HG03159 (cell line): Measurements from ENCODE around the gene ANKS1B.
A peak's percentile ranks its signal among the peaks of the same experiment; 100 is the strongest.
"Not testable (repeated sequence)": the region's sequence is repeated elsewhere in the genome, so short reads cannot be mapped to it uniquely, and the experiment has no call there.

Experiments used
- ATAC-seq: cut with Tn5 transposase; IDR thresholded peaks from one replicate; pipeline ENCODE4 v1.9.1; 2021; ENCODE audit warnings: mild to moderate bottlenecking, moderate library complexity; ENCODE audit not compliant: unreplicated experiment

ANKS1B gene

DNA sequence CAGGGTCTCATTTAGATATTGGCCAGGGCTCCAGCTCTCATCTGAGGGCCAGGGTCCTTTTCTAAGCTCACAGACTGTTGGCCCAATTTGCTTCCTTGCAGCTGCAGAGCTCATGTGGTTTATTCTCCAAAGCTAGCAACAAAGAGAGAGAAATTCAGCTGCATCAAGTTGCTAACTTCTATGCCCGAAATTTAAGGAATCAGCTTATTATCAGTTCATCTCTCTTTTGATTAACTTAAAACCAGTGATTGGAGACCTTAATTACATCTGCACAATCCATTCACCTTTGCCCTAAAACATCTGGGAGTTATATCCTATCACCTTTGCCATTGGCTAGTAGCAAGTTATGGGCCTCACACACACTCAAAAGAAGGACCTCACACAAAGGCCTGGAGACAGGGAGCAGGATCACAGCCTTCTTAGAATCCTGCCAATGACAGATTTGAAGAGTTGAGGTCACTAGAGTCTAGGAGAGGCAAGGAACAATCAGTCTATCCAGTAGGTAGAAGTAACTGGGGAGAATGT lies 596.0 kb downstream of the ANKS1B start:
- ATAC-seq, result no peak

DNA sequence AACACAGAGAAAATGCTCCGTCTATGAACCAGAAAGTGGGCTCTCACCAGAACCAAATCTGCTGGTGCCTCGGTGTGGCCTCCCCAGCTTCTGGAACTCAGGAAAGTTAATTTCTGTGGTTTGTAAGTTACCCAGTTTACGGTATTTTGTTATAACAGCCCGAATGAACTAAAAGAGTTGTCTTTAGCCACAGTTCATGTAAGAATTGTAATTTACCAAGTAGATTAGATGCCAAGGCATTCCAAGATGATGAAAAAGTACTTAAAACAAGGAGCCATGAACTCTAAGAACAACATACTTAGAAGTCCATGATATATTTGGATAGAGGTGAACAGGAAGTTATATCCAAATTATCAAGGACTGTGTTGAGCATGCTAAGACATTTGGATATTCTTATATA lies 597.1 kb downstream of the ANKS1B start:
- ATAC-seq, result no peak

DNA sequence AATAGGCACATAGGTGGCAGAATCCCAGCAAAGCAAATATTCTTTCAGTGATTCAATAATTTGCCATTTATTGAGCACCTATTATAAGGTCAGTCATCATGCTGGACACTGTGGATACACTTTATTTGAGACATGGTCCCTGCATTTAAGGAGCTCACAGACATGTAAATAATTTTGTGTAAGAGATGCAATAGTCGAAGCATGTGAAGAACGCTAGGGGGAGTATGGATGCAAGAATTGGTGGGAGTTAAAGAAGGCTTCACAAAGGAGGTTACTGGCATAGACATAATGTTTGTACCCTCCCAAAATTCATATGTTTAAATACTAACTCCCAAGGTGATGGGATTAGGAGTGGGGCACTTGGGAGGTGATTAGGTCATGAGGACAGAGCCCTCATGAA lies 597.8 kb downstream of the ANKS1B start:
- no peak for ATAC-seq

DNA sequence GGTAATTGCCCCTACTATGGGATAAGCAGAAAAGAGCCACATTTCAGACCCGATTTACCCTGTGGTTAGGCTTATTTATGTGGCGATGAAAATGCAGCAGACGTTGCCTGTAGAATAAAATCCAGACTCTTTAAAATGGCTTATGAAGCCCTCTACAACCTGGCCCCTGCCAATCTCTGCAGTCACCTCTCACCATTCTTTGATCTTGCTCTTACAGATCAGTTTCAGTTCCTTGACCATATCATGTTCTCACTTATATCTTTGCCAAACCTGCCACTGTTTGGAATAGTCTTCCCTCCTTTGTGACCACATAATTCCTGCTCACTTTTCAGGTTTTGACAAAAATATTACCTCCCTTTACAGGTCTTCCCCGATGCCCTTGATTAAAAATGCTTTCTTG lies 601.5 kb downstream of the ANKS1B start:
- peak; percentile 39 for ATAC-seq

DNA sequence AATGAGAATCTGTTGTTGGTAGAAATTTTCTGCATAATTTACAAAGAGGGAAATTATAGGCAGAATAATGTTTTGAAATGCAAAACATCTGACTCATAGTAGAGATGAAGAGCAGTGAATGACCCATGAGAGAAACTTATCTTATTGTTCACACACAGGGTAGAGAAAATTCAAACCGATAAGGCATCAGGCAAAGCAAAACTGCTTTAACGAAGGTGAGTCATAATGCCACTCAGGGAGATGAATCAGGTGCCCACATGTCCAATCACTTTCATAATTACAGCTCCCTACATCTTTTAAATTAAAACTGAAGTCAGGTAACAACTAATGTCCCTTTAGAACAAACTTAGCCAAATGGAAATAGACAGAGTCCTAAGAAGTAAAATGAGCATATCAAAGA lies 602.7 kb downstream of the ANKS1B start:
- ATAC-seq, result peak; percentile 94

DNA sequence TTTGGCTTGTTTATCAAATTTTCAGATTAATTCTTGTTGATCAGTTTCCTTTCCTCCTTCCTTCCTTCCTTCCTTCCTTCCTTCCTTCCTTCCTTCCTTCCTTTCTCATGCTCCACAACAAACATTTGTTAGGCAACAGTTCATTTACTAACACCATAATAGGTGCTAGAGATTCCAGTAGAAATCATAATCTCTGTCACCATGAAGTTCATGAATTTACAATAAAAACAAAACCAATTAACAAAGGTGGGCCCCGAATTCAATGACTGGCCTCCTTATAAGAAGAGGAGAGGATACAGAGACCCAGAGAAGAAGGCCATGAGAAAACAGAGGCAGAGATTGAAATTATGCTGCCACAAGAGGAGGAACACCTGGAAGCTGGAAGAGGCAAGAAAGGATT lies 604.0 kb downstream of the ANKS1B start:
- no peak for ATAC-seq

DNA sequence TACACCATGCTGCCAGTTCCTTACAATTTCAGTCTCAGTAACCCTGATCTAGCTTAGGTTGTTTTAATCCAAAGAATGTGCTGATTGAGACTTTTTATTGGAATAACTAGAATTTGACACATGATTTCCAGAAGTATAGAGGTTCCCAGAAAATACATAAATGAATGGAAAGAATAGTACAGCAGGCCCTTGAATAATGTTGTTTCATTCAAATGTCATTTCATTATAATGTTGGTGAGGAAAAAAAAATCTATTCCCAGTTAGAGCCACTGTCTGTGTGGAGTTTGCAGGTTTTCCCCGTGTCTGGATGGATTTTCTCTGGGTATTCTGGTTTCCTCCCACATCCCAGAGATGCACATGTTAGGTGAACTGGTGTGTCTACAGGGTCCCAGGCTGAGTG lies 610.7 kb downstream of the ANKS1B start:
- no peak for ATAC-seq

DNA sequence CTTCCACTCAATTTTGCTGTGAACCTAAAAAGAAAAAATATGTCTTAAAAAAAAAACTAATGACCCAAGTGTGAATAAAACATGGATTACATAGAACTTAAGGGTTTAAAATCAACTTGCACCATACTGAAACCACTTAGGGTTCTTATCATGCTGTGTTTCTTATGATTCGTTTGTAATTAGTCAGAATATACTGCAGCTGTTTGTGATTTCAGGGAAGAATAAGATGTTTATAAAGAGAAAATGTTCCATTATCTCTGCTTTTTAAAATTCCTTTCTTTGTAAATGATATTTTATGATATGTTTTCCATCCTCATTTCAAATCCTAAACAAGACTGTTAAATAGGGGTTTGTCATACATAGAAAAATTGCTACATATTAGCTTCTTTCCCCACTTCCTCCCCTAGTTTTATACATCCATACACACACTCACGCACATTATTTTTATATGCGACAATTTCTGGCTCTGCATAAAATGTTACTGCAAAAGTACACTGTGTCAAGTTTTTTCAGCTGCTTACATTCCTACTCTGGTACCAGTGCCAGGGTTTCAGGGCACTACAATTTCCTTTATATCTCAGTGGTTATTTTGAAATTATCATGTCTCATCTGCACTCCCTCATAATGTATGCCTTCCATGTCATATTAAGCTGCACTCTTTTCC lies 612.3 kb downstream of the ANKS1B start:
- ATAC-seq, result no peak

DNA sequence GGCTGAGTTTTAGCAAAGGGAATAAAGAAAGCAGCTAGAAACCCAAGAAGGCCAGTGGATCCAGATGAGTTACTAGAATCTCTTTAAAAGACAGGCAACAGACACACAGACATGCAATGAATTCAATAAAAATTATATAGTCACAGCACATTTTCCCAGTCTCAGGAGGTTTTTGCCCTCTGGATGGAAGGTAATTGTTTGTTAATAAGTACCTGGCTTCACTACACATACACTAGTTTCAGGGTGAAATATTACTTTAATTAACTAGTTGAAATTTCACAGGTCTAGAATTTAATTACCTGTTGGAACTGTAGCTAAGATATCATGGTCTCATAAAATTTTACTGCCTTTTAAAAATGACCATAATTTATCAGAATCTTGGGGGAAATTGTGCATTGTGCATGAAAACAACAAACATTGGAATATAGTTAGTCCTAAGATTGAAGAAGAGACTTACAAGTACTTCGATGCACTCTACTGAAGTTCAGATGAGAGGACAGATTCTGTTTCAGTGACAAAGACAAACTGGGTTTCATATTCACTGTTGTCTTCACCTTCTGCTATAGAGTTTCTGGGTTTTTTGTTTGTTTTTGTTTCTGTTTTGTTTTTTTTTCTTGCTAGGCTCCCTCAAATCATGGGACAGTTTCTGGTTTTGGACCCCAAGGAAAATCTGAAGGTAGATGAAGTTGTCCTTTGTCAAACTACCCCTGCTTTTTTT lies 614.2 kb downstream of the ANKS1B start:
- ATAC-seq, result peak; percentile 80

DNA sequence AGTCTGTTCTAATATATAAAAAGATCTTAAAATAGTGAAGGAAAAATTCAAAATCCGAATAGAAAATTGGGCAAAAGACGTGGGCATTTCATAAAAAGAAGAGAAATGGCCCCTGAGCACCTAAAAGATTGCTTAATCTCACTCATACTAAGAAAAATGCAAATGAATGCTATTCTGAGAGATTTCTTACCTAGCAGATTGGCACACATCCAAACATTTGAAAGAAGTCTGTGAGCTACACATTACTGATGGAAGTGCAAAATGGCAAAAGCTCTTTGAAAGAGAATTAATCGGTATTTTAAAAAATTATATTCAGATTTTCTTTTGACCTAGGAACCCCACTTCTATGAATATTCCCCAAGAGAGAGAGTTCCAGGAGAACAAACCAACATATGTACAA lies 617.6 kb downstream of the ANKS1B start:
- no peak for ATAC-seq

DNA sequence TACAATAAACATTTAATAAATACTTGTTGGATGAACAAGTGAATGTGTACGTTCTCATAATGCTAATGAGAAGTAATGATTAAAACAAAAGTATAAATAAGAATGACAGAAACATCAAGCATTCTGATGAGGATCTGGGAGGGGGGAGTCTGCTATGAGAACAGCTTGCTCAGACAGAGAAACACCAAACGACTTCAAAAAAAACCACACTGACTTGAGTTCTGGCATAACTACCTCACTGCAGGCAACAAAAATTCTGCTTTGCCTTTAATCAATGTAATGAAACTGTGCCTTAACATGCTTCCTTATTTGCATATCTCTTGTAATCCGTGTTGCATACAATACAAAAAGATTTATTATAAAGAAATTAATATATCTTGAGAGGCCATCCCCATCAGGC lies 632.5 kb downstream of the ANKS1B start:
- ATAC-seq, result no peak

DNA sequence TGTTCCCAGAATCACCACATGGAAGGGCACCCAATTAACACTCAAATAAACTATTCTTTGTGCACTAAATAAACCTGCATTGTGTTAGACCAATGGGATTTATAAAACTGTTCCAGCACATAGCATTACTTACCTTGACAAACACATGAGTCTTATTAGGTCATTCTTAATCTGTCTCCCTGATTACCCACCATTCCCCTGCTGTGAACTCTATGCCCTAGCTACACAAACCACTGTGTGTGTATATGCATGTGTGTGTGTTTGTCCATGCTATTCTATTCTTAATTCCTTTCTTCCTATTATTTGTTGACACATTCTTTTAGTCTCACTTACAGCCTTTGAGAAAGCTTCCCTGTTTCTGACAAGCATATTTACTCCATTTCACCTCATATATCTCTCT lies 640.8 kb downstream of the ANKS1B start:
- ATAC-seq, result no peak

DNA sequence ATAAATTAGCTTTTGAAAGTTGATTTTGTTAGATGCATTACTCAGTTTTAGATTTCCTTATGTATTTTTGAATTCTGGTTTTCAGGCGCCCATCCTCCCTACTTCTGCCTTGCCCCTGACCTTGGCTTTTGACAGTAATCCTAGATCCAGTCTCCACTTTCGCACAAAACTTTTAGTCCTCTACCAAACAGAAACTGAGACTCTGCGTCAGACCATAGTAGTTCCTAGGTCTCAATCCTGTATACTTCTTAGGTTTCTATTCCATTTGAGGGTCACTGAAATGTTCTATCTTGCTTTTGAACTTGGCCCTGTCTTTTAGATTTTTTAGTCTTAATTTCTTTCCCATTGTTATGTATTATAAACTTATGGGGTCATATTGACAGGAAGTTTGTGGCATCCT lies 645.1 kb downstream of the ANKS1B start:
- ATAC-seq, result no peak

DNA sequence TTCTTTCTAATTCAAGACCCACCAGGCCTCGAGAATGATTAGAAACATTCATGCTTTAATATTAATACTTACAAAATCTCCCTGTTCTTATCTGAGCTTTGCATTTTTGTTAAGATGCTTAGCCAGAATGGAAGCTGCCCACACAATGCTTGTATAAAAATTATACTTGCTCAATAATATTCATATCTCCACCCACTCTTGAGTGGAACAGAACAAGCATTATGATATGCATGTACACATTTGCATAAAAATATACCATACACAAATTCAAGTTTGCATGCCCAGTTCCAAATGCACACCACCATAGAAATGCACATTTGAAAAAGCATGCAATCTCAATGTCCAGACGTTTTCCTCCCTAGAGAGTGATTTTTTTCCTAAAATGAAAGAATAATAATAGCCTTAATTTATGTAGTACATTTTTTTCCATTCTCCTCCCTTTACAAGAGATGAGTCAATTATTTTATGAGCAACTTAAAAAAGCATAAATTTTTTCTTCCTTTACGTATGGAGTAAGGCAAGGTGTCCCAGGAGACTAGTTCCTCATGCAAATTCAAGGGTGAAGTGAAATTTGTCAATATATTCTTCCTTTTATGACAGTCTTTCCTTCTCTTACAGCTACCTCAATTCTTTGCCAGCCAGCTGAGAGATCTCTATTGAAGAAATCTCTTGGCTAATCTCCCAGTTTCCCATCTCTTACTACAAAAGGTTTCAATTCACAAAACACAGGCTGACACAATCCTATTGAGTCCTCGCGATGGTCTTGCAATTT lies 650.3 kb downstream of the ANKS1B start:
- ATAC-seq, result no peak

DNA sequence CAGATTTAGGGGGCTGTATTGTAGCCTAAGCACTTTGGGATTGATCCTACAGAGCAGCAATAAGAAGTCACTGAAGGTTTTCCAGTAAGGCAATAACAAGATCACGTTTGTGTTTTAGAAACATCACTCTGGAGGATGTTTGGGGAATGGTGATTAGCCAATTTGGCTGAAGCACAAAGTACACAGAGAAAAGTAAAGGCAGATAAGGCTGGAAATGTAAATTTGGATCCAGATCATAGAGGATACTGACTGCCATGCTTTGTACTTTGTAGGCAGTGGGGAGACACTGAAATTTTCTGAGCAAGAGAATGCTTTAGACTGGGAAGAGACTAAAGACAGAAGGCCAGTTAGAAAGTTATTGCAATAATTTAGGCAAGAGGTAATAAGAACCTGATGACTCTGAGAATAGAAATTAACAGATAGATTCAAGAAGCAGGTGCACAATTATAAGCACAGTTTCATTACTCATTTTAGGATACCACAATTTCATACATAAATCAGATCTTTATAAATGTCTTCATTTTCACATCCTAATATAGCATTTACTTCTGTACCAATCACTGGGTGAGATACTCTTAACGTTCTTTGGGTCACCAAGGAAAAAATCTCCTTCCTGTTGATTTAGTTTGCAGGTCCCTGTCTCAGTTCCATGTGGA lies 651.7 kb downstream of the ANKS1B start:
- ATAC-seq, result peak; percentile 68

DNA sequence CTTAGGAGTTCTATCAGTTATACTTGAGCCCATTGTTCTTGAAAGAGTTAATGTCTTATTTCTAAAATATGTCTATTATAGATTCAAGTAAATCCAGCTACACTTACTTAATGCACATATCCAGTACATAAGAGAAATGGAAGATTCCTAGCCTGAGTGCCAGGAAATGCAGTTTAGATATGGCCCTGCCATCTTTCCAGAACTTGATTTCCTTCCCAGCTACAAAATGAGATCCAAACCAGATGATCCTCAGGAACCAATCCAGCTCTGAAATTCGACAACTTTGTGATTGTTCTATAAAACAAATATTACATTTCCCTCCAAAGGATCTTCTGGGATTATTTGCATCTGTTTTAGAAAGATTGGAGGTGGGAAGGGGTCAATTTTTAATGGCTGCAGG lies 654.5 kb downstream of the ANKS1B start:
- no peak for ATAC-seq

DNA sequence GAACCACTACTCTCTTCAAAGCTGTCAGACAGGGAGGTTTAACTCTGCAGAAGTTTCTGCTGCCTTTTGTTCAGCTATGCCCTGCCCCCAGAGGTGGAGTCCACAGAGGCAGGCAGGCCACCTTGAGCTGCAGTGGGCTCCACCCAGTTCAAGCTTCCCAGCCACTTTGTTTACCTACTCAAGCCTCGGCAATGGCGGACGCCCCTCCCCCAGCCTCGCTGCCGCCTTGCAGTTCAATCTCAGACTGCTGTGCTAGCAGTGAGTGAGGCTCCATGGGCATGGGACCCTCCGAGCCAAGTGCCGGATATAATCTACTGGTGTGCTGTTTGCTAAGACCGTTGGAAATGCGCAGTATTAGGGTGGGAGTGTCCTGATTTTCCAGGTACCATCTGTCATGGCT lies 663.5 kb downstream of the ANKS1B start:
- not testable (repeated sequence) for ATAC-seq

DNA sequence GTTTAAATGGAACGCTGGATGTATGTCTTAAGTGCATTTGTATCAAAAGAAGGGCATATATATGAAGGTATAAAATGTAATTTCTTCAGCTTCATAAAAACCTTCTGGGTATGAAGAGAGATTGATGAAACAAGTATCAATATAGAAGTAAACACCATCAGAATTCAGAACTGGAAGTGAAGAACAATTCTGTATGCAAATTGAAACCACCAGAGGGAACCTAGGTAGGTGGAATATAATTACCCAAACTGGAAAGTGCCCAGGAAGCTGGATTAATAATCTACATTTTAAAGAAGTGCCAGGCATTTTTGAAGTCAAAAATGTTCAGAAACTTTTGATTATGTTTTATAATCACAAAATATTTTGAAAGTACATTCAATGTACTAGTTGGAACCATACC lies 673.4 kb downstream of the ANKS1B start:
- no peak for ATAC-seq

DNA sequence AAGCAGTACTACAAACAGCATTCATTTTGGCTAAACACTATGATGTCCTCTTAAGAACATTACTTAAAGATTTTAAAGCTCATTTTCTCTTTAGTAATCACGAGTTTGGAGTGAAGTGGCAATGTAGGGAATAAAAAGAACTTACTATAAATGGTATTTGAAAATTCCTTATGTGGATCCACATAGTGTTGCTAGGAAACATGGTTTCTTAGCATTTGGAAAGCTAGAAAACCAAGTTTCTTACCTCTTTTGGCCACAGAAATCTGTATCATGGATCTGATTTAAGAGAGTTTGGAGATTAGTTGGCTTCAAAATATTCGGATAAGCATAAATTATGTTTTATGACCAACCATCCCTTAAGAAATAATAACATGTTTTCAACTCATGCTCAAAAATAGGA lies 674.9 kb downstream of the ANKS1B start:
- ATAC-seq, result no peak

DNA sequence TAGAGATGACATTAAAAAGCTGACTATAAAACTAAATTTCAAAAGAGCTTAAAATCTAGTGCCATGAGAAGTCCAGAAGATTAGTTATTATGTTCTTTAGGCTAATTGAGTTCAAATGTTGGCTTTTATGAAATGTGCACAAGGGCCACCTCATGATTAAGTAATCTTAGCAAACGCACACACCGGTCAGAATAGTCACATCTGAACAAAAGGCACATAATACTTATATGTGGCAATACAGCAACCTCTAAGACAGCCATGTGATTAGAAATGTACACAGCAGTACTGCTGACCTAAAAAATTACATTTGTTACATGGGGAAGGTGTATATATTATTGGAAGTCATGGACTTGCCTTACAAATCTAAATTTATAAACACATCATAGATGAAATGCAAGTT lies 681.9 kb downstream of the ANKS1B start:
- no peak for ATAC-seq

DNA sequence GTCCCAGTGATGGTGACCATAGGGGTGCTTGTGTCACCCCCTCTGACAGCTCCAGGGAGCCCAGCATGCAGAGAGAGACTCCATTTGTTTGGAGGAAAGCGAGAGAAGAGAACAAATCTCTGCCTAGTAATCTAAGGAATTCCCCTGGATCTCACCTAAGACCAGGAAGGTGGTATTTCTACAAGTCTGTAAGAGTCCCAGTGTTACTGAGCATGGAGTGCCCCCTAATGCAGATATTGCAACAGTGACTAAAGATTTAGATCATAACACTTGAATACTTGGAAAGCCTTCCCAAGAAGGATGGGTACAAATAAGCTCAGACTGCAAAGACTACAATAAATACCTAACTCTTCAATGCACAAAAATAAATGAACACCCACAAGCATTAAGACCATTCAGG lies 697.6 kb downstream of the ANKS1B start:
- no peak for ATAC-seq
